H1 (cell line): ENCODE results near the gene FXR2.
"Not testable (repeated sequence)": the region's sequence is repeated elsewhere in the genome, so short reads cannot be mapped to it uniquely, and the experiment has no call there.

ENCODE experiments used
- CEBPB ChIP-seq: IDR thresholded peaks from 2 replicates; pipeline ENCODE4 v1.6.1; 2012; ENCODE audit warnings: low read depth, low read length
- CHD2 ChIP-seq: IDR thresholded peaks from 2 replicates; pipeline ENCODE4 v1.6.1; 2012; ENCODE audit warnings: low read length, improper control_type of control experiment
- EZH2 ChIP-seq: fragments of 200-600 bp; sonication (generic); IDR thresholded peaks from 2 replicates; pipeline ENCODE4 v1.7.1; 2012; ENCODE audit warnings: low read depth, mild to moderate bottlenecking, moderate library complexity, low read length, inconsistent platforms; ENCODE audit not compliant: severe bottlenecking
- FOSL1 ChIP-seq: IDR thresholded peaks from 2 replicates; pipeline ENCODE4 v1.6.1; 2011; ENCODE audit warnings: mild to moderate bottlenecking, low read depth, low read length, moderate library complexity; ENCODE audit not compliant: insufficient read depth
- GTF2F1 ChIP-seq: IDR thresholded peaks from 2 replicates; pipeline ENCODE4 v1.6.1; 2012; ENCODE audit warnings: low read depth, low read length, improper control_type of control experiment, borderline replicate concordance
- MAX ChIP-seq: IDR thresholded peaks from 2 replicates; pipeline ENCODE4 v1.6.1; 2012; ENCODE audit warnings: inconsistent platforms
- RAD21 ChIP-seq, 2 experiments: IDR thresholded peaks in 1 of 2; conservative IDR thresholded peaks in 1 of 2; 2 replicates each; pipeline ENCODE4 v1.6.1; 2011; ENCODE audit warnings: low read depth in 2 of 2, low read length in 2 of 2, improper control_type of control experiment in 1 of 2, inconsistent platforms in 1 of 2, mild to moderate bottlenecking in 1 of 2, moderate library complexity in 1 of 2
- TF ChIP-seq, protein P1 (sequence below), 3 experiments: IDR thresholded peaks; 1 replicate in 2 of 3; 2 replicates in 1 of 3; pipeline versions ENCODE4 v1.5.1 to v1.6.1; 2011; ENCODE audit warnings: low read length in 3 of 3, mild to moderate bottlenecking in 3 of 3, inconsistent platforms in 2 of 3, low read depth in 1 of 3, moderate library complexity in 1 of 3; ENCODE audit not compliant: insufficient read depth in 1 of 3; ENCODE audit errors: control extremely low read depth in 1 of 3

DNA sequence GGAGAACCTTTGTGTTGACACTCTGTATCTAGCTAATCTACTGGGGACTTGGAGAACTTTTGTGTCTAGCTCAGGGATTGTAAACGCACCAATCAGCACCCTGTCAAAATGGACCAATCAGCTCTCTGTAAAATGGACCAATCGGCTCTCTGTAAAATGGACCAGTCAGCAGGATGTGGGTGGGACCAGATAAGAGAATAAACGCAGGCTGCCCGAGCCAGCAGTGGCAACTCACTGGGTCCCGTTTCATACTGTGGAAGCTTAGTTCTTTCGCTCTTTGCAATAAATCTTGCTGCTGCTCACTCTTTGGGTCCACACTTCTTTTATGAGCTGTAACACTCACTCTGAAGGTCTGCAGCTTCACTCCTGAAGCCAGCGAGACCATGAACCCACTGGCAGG, 26.9 kb upstream of the FXR2 start:
- TF ChIP-seq, protein P1, sequence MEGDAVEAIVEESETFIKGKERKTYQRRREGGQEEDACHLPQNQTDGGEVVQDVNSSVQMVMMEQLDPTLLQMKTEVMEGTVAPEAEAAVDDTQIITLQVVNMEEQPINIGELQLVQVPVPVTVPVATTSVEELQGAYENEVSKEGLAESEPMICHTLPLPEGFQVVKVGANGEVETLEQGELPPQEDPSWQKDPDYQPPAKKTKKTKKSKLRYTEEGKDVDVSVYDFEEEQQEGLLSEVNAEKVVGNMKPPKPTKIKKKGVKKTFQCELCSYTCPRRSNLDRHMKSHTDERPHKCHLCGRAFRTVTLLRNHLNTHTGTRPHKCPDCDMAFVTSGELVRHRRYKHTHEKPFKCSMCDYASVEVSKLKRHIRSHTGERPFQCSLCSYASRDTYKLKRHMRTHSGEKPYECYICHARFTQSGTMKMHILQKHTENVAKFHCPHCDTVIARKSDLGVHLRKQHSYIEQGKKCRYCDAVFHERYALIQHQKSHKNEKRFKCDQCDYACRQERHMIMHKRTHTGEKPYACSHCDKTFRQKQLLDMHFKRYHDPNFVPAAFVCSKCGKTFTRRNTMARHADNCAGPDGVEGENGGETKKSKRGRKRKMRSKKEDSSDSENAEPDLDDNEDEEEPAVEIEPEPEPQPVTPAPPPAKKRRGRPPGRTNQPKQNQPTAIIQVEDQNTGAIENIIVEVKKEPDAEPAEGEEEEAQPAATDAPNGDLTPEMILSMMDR (IDR thresholded peaks at IDR 0.05; ENCODE audit: control extremely low read depth in 1 of 3, insufficient read depth in 1 of 3, low read depth in 1 of 3, low read length in 3 of 3), result not testable (repeated sequence)
- not testable (repeated sequence) for TF ChIP-seq CEBPB; MAX; GTF2F1; FOSL1; CHD2; EZH2; RAD21 (IDR thresholded peaks at IDR 0.05 in 1 of 2, conservative IDR thresholded peaks at IDR 0.05 in 1 of 2; ENCODE audit: low read depth in 2 of 2, low read length in 2 of 2)
